Measurements from ENCODE around the gene LDLRAD3.
"Not testable (repeated sequence)": the region's sequence is repeated elsewhere in the genome, so short reads cannot be mapped to it uniquely, and the experiment has no call there.

The LDLRAD3 gene

DNA sequence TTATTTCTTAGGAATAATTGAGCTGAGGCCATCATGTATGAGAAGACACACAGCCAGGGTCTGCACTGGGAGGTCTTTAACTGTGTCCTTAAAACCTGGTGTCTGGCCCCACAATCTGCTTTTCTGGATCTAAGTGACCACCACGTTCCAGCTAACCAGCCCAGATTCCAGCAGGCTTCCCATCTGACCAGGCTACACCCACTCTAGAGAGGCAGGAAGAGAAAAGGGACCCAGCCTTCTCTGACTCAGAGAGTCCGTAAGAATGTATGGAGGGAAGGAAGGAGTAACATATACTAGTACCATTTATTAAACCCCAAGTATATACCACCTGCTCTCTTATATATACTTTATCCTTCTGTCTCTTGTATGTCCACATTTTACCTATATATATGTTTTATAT is 80.1 kb downstream of the LDLRAD3 start:
- DNase-seq: no peak

DNA sequence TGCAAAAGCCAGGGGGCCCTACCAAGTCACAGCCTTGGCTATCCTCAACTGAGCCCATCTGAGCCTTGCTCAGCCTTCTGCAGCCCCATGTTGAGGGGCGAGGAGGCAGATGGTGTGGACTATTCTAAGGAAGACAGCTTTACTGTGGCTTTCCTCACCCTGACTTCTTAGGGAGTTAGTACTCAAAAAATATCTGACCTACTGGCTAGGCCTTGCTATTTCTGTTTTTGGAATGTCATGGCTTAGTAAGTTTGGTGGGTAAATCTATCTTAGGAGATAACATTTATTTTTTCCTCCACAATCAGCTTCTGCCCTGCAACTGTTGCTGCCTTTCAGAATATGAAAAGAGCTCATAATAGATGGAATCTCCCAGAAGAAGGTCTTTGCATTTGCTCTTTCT is 80.9 kb downstream of the LDLRAD3 start:
- DNase-seq: no peak

- DNase-seq: no peak
Measured at GRCh38 chr11:36026315-36026968, 82.6 kb downstream of the LDLRAD3 start.

DNA sequence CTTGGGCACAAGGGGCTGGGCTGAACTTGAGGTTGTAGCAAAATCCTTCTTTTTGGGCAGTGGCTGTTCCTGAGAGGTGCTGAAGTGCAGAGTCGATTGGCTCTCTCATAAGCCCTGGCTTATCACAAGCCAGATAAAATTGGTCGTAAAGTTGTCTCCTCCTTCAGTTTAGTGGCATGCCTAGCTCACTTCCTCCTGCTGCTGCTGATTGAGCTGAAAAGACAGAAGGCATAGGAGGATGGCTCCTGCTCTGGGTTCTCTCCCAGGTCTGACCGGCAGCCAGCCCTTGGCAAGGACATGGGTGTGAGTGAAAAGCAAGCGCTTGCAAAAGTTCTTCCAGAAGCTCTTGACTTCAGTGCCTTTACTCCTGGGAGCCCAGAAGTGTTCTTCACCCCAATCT is 83.9 kb downstream of the LDLRAD3 start:
- peak in 1 of 2 experiments; percentile 58 for DNase-seq

DNA sequence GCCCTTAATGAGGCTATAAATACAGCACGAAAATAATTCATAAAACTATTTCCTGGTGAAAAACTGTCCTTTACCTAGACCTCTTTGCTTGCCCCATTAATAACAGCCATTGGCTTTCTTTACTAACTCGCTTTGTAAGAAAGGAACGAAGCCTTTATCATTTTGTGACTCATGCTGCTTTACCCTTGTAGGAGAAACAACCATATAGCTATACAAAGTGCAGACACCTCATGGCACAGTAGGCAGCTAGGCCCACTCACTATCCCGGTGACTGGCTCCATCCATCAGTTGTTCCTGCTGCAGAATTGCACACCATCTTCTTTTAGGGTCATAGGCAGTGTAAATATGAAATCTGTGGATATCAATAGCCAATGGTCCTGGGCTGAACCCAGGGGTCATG is 85.8 kb downstream of the LDLRAD3 start:
- DNase-seq: no peak

- DNase-seq: peak; percentile 38 to 80
Measured at GRCh38 chr11:36030731-36031281, 86.9 kb downstream of the LDLRAD3 start.

GRCh38 chr11:36033082-36033751 is 89.4 kb downstream of the LDLRAD3 start:
- no peak for DNase-seq

- DNase-seq: no peak
Measured at GRCh38 chr11:36033936-36034335, 90.1 kb downstream of the LDLRAD3 start.

DNA sequence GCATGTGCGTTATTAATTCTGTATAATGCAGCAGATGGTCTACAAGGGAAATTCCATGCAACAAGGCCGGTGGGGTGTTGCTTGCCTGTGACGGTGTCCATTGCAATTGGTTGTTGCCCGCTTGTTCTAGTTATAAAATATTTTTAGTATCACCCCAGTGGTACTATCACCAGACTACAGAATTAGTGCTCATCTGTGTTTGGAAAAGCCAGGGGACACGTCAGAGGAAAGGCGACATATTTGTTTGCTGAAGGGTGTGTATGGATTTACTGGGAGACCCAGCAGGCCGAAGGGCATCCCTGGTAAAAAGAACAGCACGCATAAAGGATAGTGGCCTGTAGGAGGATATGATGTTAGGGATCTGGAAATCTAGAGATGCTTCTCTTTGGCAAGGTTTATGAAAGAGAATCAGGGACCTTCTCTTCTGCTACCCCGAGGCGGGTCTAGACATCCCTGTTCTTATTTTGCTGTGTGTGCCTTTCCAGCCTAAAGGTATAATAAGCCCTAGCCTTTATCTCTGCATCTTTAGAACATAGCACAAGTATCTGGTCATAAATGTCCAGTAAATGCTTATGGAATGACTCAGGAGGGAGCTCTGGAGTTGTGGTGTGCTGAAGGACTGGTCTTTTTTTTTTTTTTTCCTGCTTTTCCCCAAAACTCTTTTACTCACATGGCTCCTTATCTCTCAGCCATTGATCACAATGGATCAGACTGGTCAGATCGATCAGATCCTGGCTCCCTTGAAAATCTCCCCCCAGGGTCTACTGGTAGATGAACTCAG is 90.9 kb downstream of the LDLRAD3 start:
- DNase-seq: no peak

DNA sequence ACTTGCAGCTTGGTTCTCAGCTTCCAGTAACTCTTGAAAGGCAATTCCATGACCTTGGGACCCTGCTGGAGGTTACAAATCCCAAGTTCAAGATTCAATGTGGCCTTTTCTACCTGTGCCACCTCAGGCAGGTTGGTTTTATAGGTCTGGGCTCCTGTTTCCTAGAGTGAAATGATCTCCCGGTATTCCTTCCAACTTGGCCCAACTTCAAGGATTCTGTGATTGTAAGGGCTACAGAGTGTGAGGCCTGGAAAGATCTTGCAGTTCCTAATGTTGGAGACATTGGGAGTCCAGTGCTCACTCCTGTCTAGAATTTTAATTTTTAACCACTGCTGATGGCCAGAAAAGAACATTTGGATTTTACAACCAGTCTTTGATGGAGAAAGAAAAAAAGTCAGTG is 91.6 kb downstream of the LDLRAD3 start:
- DNase-seq: no peak

DNA sequence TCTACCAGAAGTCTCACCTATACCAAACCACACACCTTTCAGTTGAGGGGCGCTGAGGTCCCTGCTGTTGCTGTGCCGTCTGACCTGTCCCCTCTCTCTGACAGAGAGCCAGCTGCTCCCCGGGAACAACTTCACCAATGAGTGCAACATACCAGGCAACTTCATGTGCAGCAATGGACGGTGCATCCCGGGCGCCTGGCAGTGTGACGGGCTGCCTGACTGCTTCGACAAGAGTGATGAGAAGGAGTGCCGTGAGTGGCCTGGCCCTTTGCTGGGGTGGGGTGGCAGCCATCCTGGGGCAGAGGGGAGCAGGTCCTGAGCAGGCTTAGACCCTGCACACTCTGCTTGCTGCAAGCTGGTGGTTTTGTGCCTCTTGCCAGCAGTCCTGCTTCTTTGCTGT is 92.1 kb downstream of the LDLRAD3 start:
- no peak for DNase-seq

GRCh38 chr11:36037031-36037430 is 93.2 kb downstream of the LDLRAD3 start:
- DNase-seq: peak in 1 of 2 experiments; percentile 46

- DNase-seq: peak in 1 of 2 experiments; percentile 40
Measured at GRCh38 chr11:36038541-36038940, 94.7 kb downstream of the LDLRAD3 start.

GRCh38 chr11:36039471-36039870 is 95.6 kb downstream of the LDLRAD3 start:
- no peak for DNase-seq

DNA sequence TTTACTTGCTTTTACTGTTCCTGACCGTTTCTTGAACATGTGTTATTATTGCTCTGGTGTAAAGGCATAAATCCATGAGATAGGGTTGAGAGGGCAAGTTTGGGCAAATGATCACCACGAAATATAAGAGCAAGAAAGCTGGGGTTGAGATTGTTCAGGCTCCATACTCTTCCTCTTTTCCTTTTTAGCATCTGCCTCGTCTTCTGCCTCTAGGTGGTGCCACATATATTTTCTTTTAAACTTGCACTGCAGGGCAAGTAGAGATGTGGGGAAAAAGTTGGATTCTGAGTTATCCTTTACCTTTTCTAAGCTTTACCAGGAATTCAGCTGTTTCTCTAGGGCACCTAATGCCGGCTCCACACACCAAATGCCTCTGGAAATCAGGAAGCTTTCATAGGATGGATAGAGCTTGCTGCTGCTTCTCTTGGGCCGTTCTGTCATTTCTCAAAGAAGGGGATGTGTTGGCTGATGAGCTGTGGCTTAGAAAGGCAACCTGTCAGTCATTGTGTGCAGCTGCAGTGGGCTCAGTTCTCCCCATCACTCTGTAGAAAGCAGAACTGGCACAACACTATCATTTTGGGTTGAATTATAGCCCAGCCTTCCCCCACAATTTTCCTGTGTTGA is 98.2 kb downstream of the LDLRAD3 start:
- no peak for DNase-seq

DNA sequence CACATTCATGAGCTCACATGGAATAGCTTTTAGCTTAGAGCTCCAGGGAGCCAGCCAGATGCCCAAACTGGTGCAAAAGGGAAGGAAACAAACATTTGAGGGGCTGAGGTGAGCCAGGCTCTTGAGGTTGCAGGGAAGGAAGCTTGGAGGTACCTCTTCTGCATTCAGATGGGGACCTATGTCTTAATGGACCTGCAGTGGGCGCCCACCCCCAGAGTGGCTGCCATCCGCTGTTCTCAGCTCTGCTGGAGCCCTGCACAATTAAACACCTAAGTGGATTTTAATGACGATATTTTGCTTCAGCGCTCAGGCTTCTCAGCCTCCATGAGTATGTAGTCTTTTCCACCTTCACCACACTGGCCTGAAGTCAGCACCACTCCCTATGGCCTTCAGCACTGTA is 100.8 kb downstream of the LDLRAD3 start:
- no peak for DNase-seq

DNA sequence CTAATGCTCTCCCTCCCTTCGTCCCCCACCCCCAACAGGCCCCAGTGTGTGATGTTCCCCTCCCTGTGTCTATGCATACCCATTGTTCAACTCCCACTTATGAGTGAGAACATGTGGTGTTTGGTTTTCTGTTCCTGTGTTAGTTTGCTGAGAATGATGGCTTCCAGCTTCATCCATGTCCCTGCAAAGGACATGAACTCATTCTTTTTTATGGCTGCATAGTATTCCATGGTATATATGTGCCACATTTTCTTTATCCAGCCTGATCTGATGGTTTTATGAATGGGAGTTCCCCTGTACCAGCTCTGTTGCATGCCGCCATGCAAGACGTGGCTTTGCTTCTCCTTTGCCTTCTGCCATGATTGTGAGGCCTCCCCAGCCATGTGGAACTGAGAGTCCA is 102.1 kb downstream of the LDLRAD3 start:
- not testable (repeated sequence) for DNase-seq

DNA sequence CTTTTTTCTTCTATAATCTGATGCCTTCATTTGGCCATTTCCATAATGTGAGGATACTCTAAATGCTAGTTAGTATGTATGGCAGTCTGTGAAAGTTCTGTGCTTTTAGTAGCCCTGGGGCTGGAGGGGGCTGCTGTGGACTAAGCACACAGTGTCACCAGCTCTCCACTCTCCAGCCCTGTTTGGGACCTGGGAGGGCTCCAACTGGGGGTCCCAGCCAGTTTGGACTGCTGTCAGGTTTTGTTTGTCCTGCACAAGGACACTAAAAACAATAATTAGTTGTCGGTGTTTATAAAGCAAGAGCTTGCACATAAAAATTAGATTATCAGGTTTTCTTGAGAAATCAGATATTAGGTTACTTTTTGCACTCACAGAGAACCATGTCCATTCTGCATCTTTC is 103.1 kb downstream of the LDLRAD3 start:
- DNase-seq: no peak

GRCh38 chr11:36047344-36047743 is 103.5 kb downstream of the LDLRAD3 start:
- no peak for DNase-seq

DNA sequence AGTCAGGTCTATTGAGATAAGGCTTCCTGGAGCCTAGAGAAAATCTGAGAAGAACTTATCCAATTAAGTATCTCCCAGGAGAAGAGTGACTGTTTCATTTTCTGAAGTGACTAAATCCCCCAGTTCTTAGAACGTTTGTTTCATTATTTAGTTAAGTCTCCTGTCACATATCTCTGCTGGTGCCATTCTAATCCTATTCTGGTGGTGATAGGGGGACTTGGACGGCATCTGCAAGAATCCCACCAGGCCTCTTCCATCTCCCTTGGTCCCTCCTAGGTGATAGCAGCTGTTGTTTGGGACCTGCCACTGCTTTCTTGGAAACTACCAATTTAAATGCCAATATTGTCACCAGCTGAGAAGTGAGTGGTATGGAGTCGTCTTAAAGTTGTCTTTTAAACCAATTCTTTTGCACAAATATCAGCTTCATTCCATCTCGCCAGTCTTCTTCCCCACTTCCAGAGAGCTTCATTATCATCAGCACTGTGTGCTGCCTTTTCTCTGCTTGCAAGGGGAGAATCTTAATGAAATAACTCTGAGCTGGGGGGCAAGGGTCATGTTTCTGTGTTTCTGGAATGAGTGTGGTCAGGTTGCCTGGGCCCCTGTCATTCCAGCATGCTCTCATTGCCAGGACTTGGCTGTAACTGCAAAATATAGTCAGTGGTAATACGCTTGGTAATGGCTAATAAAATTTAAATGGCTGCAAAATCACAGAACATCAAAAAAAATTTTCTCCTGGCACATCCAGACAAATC is 104.8 kb downstream of the LDLRAD3 start:
- DNase-seq: no peak

DNA sequence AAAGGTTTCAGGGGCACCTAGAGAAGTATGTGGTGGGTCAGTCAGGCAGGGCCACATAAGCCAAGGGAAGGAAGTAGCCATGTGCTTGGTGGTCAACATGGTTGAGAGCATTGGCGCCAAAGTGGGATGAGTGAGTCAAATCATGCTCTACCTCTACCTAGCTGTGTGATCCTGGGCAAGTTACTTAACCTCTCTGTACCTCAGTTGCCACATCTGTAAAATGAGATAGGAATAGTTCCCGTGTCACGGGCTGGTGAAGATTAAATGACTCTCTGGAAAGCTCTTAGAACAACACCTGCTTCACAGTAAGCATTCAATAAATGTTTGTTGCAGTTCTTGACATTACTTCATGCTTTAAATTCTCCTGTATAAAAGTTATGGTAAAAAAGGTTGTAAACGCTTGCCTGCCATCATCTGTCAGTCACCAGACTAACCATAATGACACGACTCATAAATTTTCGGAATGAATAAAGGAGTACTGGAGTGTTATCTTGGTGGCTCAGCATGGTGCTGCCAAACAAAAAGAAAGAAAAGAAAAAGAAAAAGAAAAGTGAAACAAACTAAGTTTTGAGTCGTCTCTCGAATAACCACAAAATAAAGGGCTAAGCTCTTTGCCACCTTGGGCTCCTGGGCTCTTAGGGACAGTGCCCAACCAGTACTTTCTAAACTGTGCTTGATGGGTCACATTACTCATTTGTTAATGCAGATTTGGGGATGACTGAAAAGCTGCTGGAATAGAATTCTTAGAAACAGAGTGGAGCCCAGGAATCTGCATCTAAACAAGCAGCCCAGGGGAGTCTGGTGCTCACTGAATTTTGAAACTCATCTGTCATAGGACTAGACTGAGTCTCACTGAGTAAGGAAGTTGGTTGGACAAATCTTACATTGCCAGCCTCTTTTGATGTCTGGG is 107.6 kb downstream of the LDLRAD3 start:
- no peak for DNase-seq
